ENCODE data around the gene KLHL3.

The KLHL3 gene

DNA sequence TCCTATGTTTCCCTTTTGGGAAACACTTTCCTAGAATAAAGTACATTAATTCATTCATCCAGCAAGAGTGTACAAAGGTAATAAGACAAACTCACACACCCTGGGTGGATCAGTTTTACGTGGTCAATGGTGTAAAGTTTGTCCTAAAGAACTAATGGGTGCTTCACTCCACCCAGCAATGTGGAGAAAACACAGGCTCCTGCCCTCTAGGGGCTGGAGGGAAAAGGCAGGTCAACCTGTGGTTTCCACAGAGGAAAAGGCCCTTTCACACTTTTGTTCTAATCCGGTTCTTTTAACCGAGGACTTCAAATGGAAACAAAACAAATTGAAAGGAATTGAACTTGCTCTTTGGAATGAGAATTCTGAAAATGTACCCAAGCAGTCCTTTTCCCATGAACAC, 155.9 kb downstream of the KLHL3 start (continued):
- no peak for TF ChIP-seq ZNF623 (tag by site-specific recombination; IDR thresholded peaks at IDR 0.05)
- no peak for TF ChIP-seq ZSCAN18 (tag by site-specific recombination; IDR thresholded peaks at IDR 0.05)
- TF ChIP-seq ZNF621 (tag by site-specific recombination; IDR thresholded peaks at IDR 0.05) = no peak
- no peak for TF ChIP-seq GLIS1 (tag by site-specific recombination; IDR thresholded peaks at IDR 0.05)
- TF ChIP-seq ZFHX2 (tag by site-specific recombination; conservative IDR thresholded peaks at IDR 0.05) = no peak
- TF ChIP-seq ZNF777 (tag by site-specific recombination; IDR thresholded peaks at IDR 0.05; ENCODE audit: borderline replicate concordance) = no peak
- TF ChIP-seq, protein P1, sequence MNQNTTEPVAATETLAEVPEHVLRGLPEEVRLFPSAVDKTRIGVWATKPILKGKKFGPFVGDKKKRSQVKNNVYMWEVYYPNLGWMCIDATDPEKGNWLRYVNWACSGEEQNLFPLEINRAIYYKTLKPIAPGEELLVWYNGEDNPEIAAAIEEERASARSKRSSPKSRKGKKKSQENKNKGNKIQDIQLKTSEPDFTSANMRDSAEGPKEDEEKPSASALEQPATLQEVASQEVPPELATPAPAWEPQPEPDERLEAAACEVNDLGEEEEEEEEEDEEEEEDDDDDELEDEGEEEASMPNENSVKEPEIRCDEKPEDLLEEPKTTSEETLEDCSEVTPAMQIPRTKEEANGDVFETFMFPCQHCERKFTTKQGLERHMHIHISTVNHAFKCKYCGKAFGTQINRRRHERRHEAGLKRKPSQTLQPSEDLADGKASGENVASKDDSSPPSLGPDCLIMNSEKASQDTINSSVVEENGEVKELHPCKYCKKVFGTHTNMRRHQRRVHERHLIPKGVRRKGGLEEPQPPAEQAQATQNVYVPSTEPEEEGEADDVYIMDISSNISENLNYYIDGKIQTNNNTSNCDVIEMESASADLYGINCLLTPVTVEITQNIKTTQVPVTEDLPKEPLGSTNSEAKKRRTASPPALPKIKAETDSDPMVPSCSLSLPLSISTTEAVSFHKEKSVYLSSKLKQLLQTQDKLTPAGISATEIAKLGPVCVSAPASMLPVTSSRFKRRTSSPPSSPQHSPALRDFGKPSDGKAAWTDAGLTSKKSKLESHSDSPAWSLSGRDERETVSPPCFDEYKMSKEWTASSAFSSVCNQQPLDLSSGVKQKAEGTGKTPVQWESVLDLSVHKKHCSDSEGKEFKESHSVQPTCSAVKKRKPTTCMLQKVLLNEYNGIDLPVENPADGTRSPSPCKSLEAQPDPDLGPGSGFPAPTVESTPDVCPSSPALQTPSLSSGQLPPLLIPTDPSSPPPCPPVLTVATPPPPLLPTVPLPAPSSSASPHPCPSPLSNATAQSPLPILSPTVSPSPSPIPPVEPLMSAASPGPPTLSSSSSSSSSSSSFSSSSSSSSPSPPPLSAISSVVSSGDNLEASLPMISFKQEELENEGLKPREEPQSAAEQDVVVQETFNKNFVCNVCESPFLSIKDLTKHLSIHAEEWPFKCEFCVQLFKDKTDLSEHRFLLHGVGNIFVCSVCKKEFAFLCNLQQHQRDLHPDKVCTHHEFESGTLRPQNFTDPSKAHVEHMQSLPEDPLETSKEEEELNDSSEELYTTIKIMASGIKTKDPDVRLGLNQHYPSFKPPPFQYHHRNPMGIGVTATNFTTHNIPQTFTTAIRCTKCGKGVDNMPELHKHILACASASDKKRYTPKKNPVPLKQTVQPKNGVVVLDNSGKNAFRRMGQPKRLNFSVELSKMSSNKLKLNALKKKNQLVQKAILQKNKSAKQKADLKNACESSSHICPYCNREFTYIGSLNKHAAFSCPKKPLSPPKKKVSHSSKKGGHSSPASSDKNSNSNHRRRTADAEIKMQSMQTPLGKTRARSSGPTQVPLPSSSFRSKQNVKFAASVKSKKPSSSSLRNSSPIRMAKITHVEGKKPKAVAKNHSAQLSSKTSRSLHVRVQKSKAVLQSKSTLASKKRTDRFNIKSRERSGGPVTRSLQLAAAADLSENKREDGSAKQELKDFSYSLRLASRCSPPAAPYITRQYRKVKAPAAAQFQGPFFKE (tag by site-specific recombination; IDR thresholded peaks at IDR 0.05; ENCODE audit: borderline replicate concordance) = no peak
- TF ChIP-seq ZNF140 (tag by site-specific recombination; IDR thresholded peaks at IDR 0.05) = no peak
- TF ChIP-seq ZNF16 (tag by site-specific recombination; IDR thresholded peaks at IDR 0.05; ENCODE audit: low read depth) = no peak

- no peak overlapping the region for H3K27ac ChIP-seq (ENCODE audit: extremely low read depth, low read depth, low read length)
- H3K9me3 ChIP-seq (ENCODE audit: control insufficient read depth, insufficient read depth, low read depth, low read length) = no peaks in the 10 kb centered on the region
- H3K4me1 ChIP-seq (ENCODE audit: control insufficient read depth, insufficient read depth, low read length) = no peaks in the 10 kb centered on the region
- H3K36me3 ChIP-seq (ENCODE audit: control insufficient read depth in 2 of 2, insufficient read depth in 1 of 2, low read length in 2 of 2) = no peaks in the 10 kb centered on the region
- no peak overlapping the region for H3K4me3 ChIP-seq (ENCODE audit: low read depth, low read length)
- ChIA-PET POLR2A (no interaction called here), CTCF (interaction anchor here (0.6 to 1.2 kb wide), 2 partner anchors 84 to 1264 kb away, joined by 3 to 5 read pairs; no protein-coding TSS in a partner anchor)
- TF ChIP-seq ZBTB48 (tag by site-specific recombination; IDR thresholded peaks at IDR 0.05) = peak; percentile 56; the same call in 1 of the 2 replicates
- TF ChIP-seq ZFHX2 (tag by site-specific recombination; conservative IDR thresholded peaks at IDR 0.05) = peak; percentile 42; the same call in 1 of the 2 replicates
- TF ChIP-seq ZNF398 (tag by site-specific recombination; IDR thresholded peaks at IDR 0.05) = 0 out of 2 replicates have a peak, but pooled peaks have one; percentile 35
- TF ChIP-seq, protein P2, sequence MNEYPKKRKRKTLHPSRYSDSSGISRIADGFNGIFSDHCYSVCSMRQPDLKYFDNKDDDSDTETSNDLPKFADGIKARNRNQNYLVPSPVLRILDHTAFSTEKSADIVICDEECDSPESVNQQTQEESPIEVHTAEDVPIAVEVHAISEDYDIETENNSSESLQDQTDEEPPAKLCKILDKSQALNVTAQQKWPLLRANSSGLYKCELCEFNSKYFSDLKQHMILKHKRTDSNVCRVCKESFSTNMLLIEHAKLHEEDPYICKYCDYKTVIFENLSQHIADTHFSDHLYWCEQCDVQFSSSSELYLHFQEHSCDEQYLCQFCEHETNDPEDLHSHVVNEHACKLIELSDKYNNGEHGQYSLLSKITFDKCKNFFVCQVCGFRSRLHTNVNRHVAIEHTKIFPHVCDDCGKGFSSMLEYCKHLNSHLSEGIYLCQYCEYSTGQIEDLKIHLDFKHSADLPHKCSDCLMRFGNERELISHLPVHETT (tag by site-specific recombination; IDR thresholded peaks at IDR 0.05) = no peak
- TF ChIP-seq, protein P3, sequence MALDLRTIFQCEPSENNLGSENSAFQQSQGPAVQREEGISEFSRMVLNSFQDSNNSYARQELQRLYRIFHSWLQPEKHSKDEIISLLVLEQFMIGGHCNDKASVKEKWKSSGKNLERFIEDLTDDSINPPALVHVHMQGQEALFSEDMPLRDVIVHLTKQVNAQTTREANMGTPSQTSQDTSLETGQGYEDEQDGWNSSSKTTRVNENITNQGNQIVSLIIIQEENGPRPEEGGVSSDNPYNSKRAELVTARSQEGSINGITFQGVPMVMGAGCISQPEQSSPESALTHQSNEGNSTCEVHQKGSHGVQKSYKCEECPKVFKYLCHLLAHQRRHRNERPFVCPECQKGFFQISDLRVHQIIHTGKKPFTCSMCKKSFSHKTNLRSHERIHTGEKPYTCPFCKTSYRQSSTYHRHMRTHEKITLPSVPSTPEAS (tag by site-specific recombination; IDR thresholded peaks at IDR 0.05) = no peak
- TF ChIP-seq ZNF629 (tag by site-specific recombination; IDR thresholded peaks at IDR 0.05) = no peak
- no peak for TF ChIP-seq ZFP69B (tag by site-specific recombination; IDR thresholded peaks at IDR 0.05)
- TF ChIP-seq ZNF24 (tag by site-specific recombination; IDR thresholded peaks at IDR 0.05) = no peak
- TF ChIP-seq KLF1 (tag by site-specific recombination; IDR thresholded peaks at IDR 0.05) = no peak
- no peak for TF ChIP-seq ZNF157 (tag by site-specific recombination; IDR thresholded peaks at IDR 0.05)
- no peak for TF ChIP-seq ZBTB6 (tag by site-specific recombination; IDR thresholded peaks at IDR 0.05)
- TF ChIP-seq MYNN (tag by site-specific recombination; IDR thresholded peaks at IDR 0.05; ENCODE audit: borderline replicate concordance) = no peak
- no peak for TF ChIP-seq ZNF521 (tag by site-specific recombination; IDR thresholded peaks at IDR 0.05)
- no peak for TF ChIP-seq MEIS1 (CRISPR knock-in tag; IDR thresholded peaks at IDR 0.05; ENCODE audit: borderline replicate concordance)
- TF ChIP-seq ZBTB1 (tag by site-specific recombination; IDR thresholded peaks at IDR 0.05) = no peak
- no peak for TF ChIP-seq HOXD13 (CRISPR knock-in tag; IDR thresholded peaks at IDR 0.05; ENCODE audit: borderline replicate concordance)
- TF ChIP-seq ZNF776 (tag by site-specific recombination; IDR thresholded peaks at IDR 0.05; ENCODE audit: borderline replicate concordance) = no peak
Observed at GRCh38 chr5:137575847-137576246, 160.0 kb downstream of the KLHL3 start.
